Measurements from ENCODE around the gene KCNQ1OT1.

DNA sequence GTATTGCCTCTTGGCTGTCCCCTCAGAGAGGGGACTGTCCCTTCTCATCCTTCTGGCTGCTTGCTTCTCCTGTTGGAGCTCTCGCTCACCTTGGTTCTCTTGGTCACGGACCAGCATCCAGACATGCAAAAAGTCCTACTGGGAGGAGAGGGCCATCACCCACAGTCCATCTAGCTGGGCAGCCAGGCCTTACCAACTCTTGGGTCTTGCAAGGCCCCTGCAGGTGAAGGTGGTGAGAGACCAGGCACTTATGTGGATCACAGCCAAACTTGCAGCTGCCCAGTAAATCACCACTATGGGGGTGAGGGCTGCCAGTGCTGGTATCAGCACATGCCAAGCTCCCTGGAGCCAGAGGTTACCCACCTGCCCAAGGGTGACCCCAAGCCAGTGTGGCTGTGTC, 36.3 kb downstream of the KCNQ1OT1 start:
- TF ChIP-seq, protein P1, sequence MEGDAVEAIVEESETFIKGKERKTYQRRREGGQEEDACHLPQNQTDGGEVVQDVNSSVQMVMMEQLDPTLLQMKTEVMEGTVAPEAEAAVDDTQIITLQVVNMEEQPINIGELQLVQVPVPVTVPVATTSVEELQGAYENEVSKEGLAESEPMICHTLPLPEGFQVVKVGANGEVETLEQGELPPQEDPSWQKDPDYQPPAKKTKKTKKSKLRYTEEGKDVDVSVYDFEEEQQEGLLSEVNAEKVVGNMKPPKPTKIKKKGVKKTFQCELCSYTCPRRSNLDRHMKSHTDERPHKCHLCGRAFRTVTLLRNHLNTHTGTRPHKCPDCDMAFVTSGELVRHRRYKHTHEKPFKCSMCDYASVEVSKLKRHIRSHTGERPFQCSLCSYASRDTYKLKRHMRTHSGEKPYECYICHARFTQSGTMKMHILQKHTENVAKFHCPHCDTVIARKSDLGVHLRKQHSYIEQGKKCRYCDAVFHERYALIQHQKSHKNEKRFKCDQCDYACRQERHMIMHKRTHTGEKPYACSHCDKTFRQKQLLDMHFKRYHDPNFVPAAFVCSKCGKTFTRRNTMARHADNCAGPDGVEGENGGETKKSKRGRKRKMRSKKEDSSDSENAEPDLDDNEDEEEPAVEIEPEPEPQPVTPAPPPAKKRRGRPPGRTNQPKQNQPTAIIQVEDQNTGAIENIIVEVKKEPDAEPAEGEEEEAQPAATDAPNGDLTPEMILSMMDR (IDR thresholded peaks at IDR 0.05; ENCODE audit: low read depth, low read length) = no peak
- TF ChIP-seq EZH2phosphoT487 (IDR thresholded peaks at IDR 0.05; ENCODE audit: low read depth) = no peak

All from OCI-LY3 (cell line).